SK-N-SH treated with all-trans-retinoic acid at 6 μM for 48 hours (cell line): Measurements from ENCODE around the gene PIAS1.

ENCODE experiments used
- OSR1 ChIP-seq: fragments of 250-450 bp; sonication (Bioruptor Pico); IDR thresholded peaks from 2 replicates; pipeline ENCODE4 v1.8.0; 2022; ENCODE audit warnings: moderate library complexity, mild to moderate bottlenecking, inconsistent platforms
- ZNF8 ChIP-seq: fragments of 450-650 bp; formaldehyde crosslinking; IDR thresholded peaks from 2 replicates; pipeline ENCODE4 v1.5.0; 2020; ENCODE audit warnings: mild to moderate bottlenecking, moderate library complexity
- TF ChIP-seq, protein P1 (sequence below): fragments of 250-450 bp; sonication (Bioruptor Pico); IDR thresholded peaks from 2 replicates; pipeline ENCODE4 v1.8.0; 2021; ENCODE audit warnings: low read depth, mild to moderate bottlenecking, moderate library complexity, borderline replicate concordance

DNA sequence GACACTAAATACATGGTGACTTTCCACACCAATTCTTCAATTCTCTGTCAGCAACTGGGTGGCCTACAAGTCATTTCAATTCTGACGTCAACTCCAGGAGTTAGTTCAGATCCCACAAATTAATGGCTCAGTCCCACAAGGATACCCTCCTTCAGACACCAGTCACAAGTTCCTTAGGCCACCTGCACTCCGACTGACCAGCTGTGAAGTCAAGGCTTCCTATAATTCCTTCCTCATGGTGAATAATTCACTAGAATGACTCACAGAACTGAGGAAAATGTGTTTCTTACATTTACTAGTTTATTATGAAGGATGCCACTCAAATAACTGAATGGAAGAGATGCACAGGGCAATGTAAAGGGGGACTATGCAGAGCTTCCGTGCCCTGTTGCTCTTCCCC lies 6.3 kb upstream of the PIAS1 start:
- TF ChIP-seq, protein P1, sequence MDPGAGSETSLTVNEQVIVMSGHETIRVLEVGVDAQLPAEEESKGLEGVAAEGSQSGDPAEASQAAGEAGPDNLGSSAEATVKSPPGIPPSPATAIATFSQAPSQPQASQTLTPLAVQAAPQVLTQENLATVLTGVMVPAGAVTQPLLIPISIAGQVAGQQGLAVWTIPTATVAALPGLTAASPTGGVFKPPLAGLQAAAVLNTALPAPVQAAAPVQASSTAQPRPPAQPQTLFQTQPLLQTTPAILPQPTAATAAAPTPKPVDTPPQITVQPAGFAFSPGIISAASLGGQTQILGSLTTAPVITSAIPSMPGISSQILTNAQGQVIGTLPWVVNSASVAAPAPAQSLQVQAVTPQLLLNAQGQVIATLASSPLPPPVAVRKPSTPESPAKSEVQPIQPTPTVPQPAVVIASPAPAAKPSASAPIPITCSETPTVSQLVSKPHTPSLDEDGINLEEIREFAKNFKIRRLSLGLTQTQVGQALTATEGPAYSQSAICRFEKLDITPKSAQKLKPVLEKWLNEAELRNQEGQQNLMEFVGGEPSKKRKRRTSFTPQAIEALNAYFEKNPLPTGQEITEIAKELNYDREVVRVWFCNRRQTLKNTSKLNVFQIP (CRISPR knock-in tag): no peak
- TF ChIP-seq ZNF8 (CRISPR knock-in tag) (no peak), OSR1 (CRISPR knock-in tag) (no peak)
